ENCODE data around the gene GPATCH1.
"Not testable (repeated sequence)": the region's sequence is repeated elsewhere in the genome, so short reads cannot be mapped to it uniquely, and the experiment has no call there.

GPATCH1 gene

DNA sequence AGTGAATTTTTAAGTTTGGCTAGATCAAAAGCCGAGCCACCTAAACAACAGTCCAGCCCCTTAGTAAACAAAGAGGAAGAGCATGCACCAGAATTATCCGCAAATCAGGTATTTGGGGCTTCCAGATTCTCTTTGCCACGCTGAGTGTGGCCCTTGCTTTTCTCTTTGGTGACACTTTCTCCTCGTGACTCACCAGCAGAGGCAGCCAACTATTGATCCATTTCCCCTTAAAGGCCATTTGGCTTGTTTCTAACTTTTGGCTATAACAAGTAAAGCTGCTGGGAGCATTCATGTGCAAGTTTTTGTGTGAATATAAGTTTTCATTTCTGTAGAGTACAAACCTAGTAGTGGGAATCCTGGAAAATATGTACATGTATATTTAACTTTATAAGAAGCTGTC is 33.3 kb downstream of the GPATCH1 start:
- no peak for DNase-seq (ENCODE audit: extremely low read depth, low read depth)
- H3K4me3 ChIP-seq (replicated peaks; ENCODE audit: low read depth, low read length) = no peak overlapping the region
- TF ChIP-seq, protein P1, sequence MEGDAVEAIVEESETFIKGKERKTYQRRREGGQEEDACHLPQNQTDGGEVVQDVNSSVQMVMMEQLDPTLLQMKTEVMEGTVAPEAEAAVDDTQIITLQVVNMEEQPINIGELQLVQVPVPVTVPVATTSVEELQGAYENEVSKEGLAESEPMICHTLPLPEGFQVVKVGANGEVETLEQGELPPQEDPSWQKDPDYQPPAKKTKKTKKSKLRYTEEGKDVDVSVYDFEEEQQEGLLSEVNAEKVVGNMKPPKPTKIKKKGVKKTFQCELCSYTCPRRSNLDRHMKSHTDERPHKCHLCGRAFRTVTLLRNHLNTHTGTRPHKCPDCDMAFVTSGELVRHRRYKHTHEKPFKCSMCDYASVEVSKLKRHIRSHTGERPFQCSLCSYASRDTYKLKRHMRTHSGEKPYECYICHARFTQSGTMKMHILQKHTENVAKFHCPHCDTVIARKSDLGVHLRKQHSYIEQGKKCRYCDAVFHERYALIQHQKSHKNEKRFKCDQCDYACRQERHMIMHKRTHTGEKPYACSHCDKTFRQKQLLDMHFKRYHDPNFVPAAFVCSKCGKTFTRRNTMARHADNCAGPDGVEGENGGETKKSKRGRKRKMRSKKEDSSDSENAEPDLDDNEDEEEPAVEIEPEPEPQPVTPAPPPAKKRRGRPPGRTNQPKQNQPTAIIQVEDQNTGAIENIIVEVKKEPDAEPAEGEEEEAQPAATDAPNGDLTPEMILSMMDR (IDR thresholded peaks at IDR 0.05; ENCODE audit: low read depth, low read length, missing control alignments) = no peak

DNA sequence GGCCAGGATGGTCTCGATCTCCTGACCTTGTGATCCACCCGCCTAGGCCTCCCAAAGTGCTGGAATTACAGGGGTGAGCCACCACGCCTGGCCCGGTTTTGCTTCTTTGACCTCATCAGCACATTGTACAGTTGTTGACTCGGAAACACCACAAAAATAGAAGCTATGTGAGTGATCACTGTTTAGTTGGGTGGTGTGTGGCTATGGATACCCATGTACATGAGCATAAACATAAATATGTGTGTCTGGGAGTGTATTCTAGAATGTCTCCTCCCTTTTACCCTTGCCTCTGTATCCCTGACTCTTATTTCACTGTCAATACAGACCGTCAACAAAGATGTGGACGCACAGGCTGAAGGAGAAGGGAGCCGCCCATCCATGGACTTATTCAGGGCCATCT is 36.5 kb downstream of the GPATCH1 start:
- TF ChIP-seq, protein P1 (IDR thresholded peaks at IDR 0.05; ENCODE audit: low read depth, low read length, missing control alignments) = no peak
- H3K4me3 ChIP-seq (replicated peaks; ENCODE audit: low read depth, low read length) = no peak overlapping the region

DNA sequence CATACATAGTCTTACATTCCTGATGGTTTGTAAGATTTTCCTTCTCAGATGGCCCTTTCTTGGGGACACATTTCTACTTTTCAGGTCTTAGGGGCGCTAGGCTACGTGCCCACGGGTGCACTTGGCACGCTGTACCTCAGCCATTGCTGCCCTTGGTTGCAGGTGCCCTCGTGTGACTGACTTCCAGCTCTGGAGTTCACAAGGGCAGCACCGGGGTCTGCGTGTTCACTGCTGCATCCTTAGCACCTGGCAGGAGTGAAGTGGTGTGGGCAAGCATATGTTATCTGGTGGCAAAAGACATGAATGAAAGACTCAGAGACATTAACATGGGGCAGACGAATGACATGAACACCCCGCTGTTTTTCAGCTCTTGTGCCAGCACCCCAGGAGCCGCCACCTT is 37.7 kb downstream of the GPATCH1 start:
- DNase-seq (ENCODE audit: extremely low read depth, low read depth) = no peak
- TF ChIP-seq, protein P1 (IDR thresholded peaks at IDR 0.05; ENCODE audit: low read depth, low read length, missing control alignments) = no peak
- H3K4me3 ChIP-seq (replicated peaks; ENCODE audit: low read depth, low read length) = no peak overlapping the region

More for the DNA sequence above, 36.5 kb downstream of the GPATCH1 start:
- DNase-seq (ENCODE audit: extremely low read depth, low read depth) = no peak

DNA sequence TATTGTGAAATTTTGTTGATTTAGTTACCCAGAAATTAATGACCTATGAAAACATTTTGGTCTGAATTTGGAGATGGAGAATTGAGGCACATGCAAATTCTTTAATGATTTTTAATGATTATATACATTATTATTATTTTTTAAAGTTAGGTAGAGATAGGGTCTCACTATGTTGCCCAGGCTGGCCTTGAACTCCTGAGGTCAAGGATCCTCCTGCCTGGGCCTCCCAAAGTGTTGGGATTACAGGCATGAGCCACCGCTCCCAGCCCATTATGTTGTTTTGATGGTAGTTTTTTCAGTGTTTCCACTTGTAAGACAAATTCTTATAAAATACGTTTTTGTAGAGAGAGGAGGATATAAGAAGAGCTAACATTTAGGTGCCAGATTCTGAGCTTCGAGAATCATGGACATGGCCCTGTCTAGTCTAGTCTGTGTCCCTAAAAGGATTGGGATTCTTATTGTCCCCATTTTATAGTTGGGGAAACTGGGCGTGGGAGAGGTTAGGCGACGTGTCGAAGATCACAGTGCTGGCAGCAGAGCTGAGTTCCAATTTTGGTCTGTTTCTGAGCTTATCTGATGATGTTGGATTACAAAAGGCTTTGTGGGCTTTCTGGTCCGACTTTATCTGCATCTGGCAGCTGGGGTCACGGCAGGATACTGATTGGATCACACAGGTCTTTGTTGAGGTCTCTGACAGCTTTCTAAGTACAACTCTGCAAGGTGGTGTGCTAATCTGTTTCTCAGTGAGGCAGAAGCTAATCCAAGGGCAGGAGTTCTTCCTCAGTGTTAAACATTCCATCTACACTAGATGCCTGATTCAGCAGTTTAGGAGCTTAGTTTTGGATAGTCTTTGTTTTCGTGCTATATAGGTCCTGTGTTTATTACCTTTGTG is 43.5 kb downstream of the GPATCH1 start:
- DNase-seq (ENCODE audit: extremely low read depth, low read depth) = no peak
- TF ChIP-seq, protein P1 (IDR thresholded peaks at IDR 0.05; ENCODE audit: low read depth, low read length, missing control alignments) = no peak
- H3K4me3 ChIP-seq (replicated peaks; ENCODE audit: low read depth, low read length) = no peak overlapping the region

DNA sequence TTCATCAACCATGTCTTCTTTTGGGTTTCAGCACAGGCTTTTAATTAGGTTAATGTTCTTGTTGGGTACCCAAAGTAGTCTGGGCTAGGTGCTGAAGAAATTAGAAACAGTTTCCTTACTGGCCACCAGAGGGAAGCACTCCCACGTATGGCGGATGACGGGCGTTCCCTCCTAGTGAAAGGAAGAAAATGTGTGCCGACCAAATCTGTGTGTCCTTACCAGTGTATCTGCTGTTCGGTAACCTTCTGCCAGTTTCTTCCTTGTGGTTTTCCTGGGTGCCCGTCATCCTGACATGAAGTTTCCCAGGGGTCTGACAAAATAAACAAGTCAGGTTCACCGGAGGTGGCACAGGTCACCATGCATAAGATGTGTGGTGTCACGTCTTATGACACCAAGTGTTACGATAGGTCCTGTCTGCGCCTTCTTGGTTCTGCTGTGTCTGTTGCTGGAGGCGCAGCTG is 45.0 kb downstream of the GPATCH1 start:
- peak; percentile 48 for DNase-seq (ENCODE audit: extremely low read depth, low read depth)
- no peak overlapping the region for H3K4me3 ChIP-seq (replicated peaks; ENCODE audit: low read depth, low read length)
- TF ChIP-seq, protein P1 (IDR thresholded peaks at IDR 0.05; ENCODE audit: low read depth, low read length, missing control alignments) = peak; percentile 87

DNA sequence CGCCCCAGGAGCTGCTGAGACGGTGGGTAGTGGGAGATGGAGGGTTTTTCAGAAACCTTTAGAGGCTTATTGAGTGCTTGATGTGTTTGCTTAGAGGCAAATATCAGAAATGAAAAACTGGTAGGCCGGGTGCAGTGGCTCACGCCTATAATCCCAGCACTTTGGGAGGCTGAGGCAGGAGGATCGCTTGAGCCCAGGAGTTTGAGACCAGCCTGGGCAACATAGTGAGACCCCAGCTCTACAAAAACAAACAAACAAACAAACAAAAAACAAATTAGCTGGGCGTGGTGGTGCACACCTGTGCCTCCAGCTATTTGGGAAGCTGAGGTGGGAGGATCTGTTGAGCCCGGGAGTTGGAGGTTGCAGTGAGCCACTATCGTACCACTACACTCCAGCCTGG is 45.7 kb downstream of the GPATCH1 start:
- H3K4me3 ChIP-seq (replicated peaks; ENCODE audit: low read depth, low read length); DNase-seq (ENCODE audit: extremely low read depth, low read depth): not testable (repeated sequence)

DNA sequence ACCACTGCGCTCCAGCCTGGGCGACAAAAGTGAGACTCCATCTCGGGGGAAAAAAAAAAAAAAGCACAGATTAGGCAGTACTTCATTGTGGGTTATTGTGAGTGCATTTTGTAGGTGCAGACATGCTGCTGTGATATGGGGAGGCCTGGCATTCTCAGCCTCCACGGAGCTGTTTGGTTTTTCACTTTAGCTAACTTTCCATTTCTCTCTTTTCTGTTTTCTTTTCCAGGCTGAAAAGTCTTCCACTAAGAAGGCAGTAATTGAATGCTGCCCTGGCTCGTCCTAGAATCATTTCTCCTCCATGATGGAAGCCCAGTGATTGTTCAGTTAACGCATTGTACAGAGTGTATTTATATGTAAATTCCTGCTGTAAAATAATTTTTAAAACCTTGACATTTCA is 48.9 kb downstream of the GPATCH1 start:
- no peak for DNase-seq (ENCODE audit: extremely low read depth, low read depth)
- TF ChIP-seq, protein P1 (IDR thresholded peaks at IDR 0.05; ENCODE audit: low read depth, low read length, missing control alignments) = no peak
- H3K4me3 ChIP-seq (replicated peaks; ENCODE audit: low read depth, low read length) = no peak overlapping the region
